ENCODE data around the gene C2CD3. TPM values are rescaled to one million over a fixed set of nuclear protein-coding genes. Genes with fewer than 3 reads are reported as not detected.

C2CD3 gene
- total and polyA plus RNA-seq, 2 experiments from 2014 or later, result 7.3 to 9.2 TPM

GRCh38 chr11:74009230-74009547 lies 161.6 kb downstream of the C2CD3 start:
- H2AFZ ChIP-seq, result no peak overlapping the region

GRCh38 chr11:74008373-74009229 lies 162.2 kb downstream of the C2CD3 start, which contains the start of gene UCP3:
Gene UCP3 (minus strand): TSS chr11:74009085. CDS start chr11:74007042, 2,043 bp downstream.
- DNase-seq, result no peak
- H3K9me3 ChIP-seq (ENCODE audit: low read depth), result no peaks in the 10 kb centered on the region
- no peak within 1 kb of the TSS for H2AFZ ChIP-seq
- in situ Hi-C loops (cut with MboI), result no loop called here
- 61 to 64% methylated on average over 9 of the region's 9 CpGs for WGBS, 2 experiments (ENCODE audit: low coverage in 1 of 2, low lambda C conversion rate in 2 of 2, missing lambda C conversion rate in 2 of 2)
- H3K27ac ChIP-seq, result no peak within 1 kb of the TSS
- no peak within 1 kb of the TSS for H3K4me2 ChIP-seq (ENCODE audit: unreplicated experiment)
- H3K36me3 ChIP-seq (ENCODE audit: low read depth), result no peaks in the 10 kb centered on the region
- TF ChIP-seq EZH2phosphoT487 (IDR thresholded peaks at IDR 0.05; ENCODE audit: insufficient read depth, low read depth), result no peak
- TF ChIP-seq EZH2 (IDR thresholded peaks at IDR 0.05; ENCODE audit: insufficient read depth, poor library complexity, severe bottlenecking), result no peak
- H3K27me3 ChIP-seq (replicated peaks; ENCODE audit: insufficient read depth), result no peaks in the 10 kb centered on the region
- H3K4me3 ChIP-seq, result no peak within 1 kb of the TSS
- H3K9ac ChIP-seq, result no peak within 1 kb of the TSS
- H3F3A ChIP-seq (ENCODE audit: insufficient read depth), result no peaks in the 10 kb centered on the region
- H3K79me2 ChIP-seq (ENCODE audit: insufficient read depth), result no peaks in the 10 kb centered on the region
- no peaks in the 10 kb centered on the region for H4K20me1 ChIP-seq (ENCODE audit: insufficient read depth)
- no peaks in the 10 kb centered on the region for H3K9me2 ChIP-seq (ENCODE audit: insufficient read depth)
- H3K4me1 ChIP-seq (ENCODE audit: insufficient read depth), result no peaks in the 10 kb centered on the region

More at GRCh38 chr11:74009230-74009547, 161.6 kb downstream of the C2CD3 start:
- H3K79me2 ChIP-seq (ENCODE audit: insufficient read depth), result no peaks in the 10 kb centered on the region
- no peak for DNase-seq
- H3K9me2 ChIP-seq (ENCODE audit: insufficient read depth), result no peaks in the 10 kb centered on the region
- H3K27me3 ChIP-seq (replicated peaks; ENCODE audit: insufficient read depth), result no peaks in the 10 kb centered on the region
- H3K9ac ChIP-seq, result no peak overlapping the region
- TF ChIP-seq EZH2phosphoT487 (IDR thresholded peaks at IDR 0.05; ENCODE audit: insufficient read depth, low read depth), result no peak
- no peak for TF ChIP-seq EZH2 (IDR thresholded peaks at IDR 0.05; ENCODE audit: insufficient read depth, poor library complexity, severe bottlenecking)
- no peaks in the 10 kb centered on the region for H3K36me3 ChIP-seq (ENCODE audit: low read depth)
- no peak overlapping the region for H3K4me3 ChIP-seq
- no peaks in the 10 kb centered on the region for H3K4me1 ChIP-seq (ENCODE audit: insufficient read depth)
- H3K27ac ChIP-seq, result no peak overlapping the region
- H3F3A ChIP-seq (ENCODE audit: insufficient read depth), result no peaks in the 10 kb centered on the region
- 83 to 94% methylated on average over 3 of the region's 3 CpGs for WGBS, 2 experiments (ENCODE audit: low coverage in 1 of 2, low lambda C conversion rate in 2 of 2, missing lambda C conversion rate in 2 of 2)
- no peak overlapping the region for H3K4me2 ChIP-seq (ENCODE audit: unreplicated experiment)
- in situ Hi-C loops (cut with MboI), result no loop called here
- H4K20me1 ChIP-seq (ENCODE audit: insufficient read depth), result no peaks in the 10 kb centered on the region
- no peaks in the 10 kb centered on the region for H3K9me3 ChIP-seq (ENCODE audit: low read depth)

GRCh38 chr11:74007691-74008372 lies 163.0 kb downstream of the C2CD3 start:
- Histone ChIP-seq H2AFZ (no peak overlapping the region), H3K27me3 (replicated peaks; ENCODE audit: insufficient read depth) (no peaks in the 10 kb centered on the region), H3K4me3 (no peak overlapping the region), H4K20me1 (ENCODE audit: insufficient read depth) (no peaks in the 10 kb centered on the region), H3K4me1 (ENCODE audit: insufficient read depth) (no peaks in the 10 kb centered on the region), H3K4me2 (ENCODE audit: unreplicated experiment) (no peak overlapping the region), H3F3A (ENCODE audit: insufficient read depth) (no peaks in the 10 kb centered on the region), H3K27ac (no peak overlapping the region), H3K9me2 (ENCODE audit: insufficient read depth) (no peaks in the 10 kb centered on the region), H3K36me3 (ENCODE audit: low read depth) (no peaks in the 10 kb centered on the region), H3K9me3 (ENCODE audit: low read depth) (no peaks in the 10 kb centered on the region), H3K9ac (no peak overlapping the region), H3K79me2 (ENCODE audit: insufficient read depth) (no peaks in the 10 kb centered on the region)
- DNase-seq, result no peak
- in situ Hi-C loops (cut with MboI), result no loop called here
- TF ChIP-seq EZH2phosphoT487 (IDR thresholded peaks at IDR 0.05; ENCODE audit: insufficient read depth, low read depth) (no peak), EZH2 (IDR thresholded peaks at IDR 0.05; ENCODE audit: insufficient read depth, poor library complexity, severe bottlenecking) (no peak)
- WGBS, 2 experiments (ENCODE audit: low coverage in 1 of 2, low lambda C conversion rate in 2 of 2, missing lambda C conversion rate in 2 of 2), result 74 to 76% methylated on average over 6 of the region's 6 CpGs

GRCh38 chr11:74006743-74007304 lies 164.0 kb downstream of the C2CD3 start:
- Histone ChIP-seq H3K9me2 (ENCODE audit: insufficient read depth) (no peaks in the 10 kb centered on the region), H3F3A (ENCODE audit: insufficient read depth) (no peaks in the 10 kb centered on the region), H3K27ac (no peak overlapping the region), H3K9ac (no peak overlapping the region), H3K9me3 (ENCODE audit: low read depth) (no peaks in the 10 kb centered on the region), H3K4me2 (ENCODE audit: unreplicated experiment) (no peak overlapping the region), H3K27me3 (replicated peaks; ENCODE audit: insufficient read depth) (no peaks in the 10 kb centered on the region), H2AFZ (no peak overlapping the region), H3K79me2 (ENCODE audit: insufficient read depth) (no peaks in the 10 kb centered on the region), H3K4me1 (ENCODE audit: insufficient read depth) (no peaks in the 10 kb centered on the region), H4K20me1 (ENCODE audit: insufficient read depth) (no peaks in the 10 kb centered on the region), H3K4me3 (no peak overlapping the region), H3K36me3 (ENCODE audit: low read depth) (no peaks in the 10 kb centered on the region)
- TF ChIP-seq EZH2phosphoT487 (IDR thresholded peaks at IDR 0.05; ENCODE audit: insufficient read depth, low read depth) (no peak), EZH2 (IDR thresholded peaks at IDR 0.05; ENCODE audit: insufficient read depth, poor library complexity, severe bottlenecking) (no peak)
- 84 to 86% methylated on average over 7 of the region's 7 CpGs for WGBS, 2 experiments (ENCODE audit: low coverage in 1 of 2, low lambda C conversion rate in 2 of 2, missing lambda C conversion rate in 2 of 2)
- DNase-seq, result no peak
- in situ Hi-C loops (cut with MboI), result no loop called here
